Heart left ventricle (tissue), 13 donors: ENCODE data around the gene SNAP47.

Experiments
- POLR2A ChIP-seq, 2 donors: fragments of 450-650 bp; IDR thresholded peaks; one replicate each; pipeline ENCODE4 v1.6.1; 2017; ENCODE audit warnings: antibody characterized with exemption in 2 of 2, mild to moderate bottlenecking in 2 of 2, moderate library complexity in 2 of 2
- TF ChIP-seq, protein P1 (sequence below), 12 donors: fragments of 200-600 bp; sonication (generic) in 4 of 12; IDR thresholded peaks; one replicate each; pipeline versions ENCODE4 v1.5.0 to v1.8.0; 2018 to 2022; ENCODE audit warnings: antibody characterized with exemption in 12 of 12, mild to moderate bottlenecking in 5 of 12
- donor health status: ischemic (EF 13 %, LVEDD 7.1; RV severe dilation, severe dysfunction).
- donor health status: DM: no; HTN: yes; CAD: no.
- donor health status: DM: no; HTN: no; CAD: no.
- donor health status: ischemic (EF 25% LVEDD 6.9; RV normal size, moderate dysfunction).
- donor health status: ischemic (EF 25% LVEDD 5.7; RV mildly dilated, moderate dysfunction).
- donor health status: ischemic (EF 35%, LVEDD 5.7; RV mildly dilated, moderate dysfunction).
- donor health status: nonischemic (EF 11% LVEDD 7.7; RV severe dilation, severe dysfunction).
- donor health status: DM: yes; HTN: yes; CAD: no.
- donor health status: PGD.
- donor health status: ischemic (EF 29% LVEDD 5.4; RV normal size, mild dysfunction).
- donor health status: nonischemic (EF 23%, LVEDD 6.1; RV moderate dilation, normal function).

DNA sequence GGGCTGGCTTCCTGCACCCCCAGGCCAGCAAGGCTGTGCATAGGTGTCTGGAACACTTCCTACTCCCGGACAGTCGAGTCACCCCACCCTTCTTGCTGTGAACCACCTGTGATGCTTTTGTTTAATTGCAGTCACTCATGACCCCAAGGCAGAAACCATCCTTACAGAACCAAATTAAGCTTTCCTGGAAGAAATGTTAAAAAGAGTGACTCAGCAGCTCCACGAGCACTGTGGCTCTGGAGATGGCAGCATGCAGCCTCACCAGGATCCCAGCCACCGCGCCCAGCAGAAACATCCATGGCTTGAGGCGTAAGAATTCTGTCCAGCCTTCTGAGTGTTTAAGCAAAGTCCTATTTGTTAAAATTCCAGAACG, 28.8 kb downstream of the SNAP47 start:
- TF ChIP-seq, protein P1, sequence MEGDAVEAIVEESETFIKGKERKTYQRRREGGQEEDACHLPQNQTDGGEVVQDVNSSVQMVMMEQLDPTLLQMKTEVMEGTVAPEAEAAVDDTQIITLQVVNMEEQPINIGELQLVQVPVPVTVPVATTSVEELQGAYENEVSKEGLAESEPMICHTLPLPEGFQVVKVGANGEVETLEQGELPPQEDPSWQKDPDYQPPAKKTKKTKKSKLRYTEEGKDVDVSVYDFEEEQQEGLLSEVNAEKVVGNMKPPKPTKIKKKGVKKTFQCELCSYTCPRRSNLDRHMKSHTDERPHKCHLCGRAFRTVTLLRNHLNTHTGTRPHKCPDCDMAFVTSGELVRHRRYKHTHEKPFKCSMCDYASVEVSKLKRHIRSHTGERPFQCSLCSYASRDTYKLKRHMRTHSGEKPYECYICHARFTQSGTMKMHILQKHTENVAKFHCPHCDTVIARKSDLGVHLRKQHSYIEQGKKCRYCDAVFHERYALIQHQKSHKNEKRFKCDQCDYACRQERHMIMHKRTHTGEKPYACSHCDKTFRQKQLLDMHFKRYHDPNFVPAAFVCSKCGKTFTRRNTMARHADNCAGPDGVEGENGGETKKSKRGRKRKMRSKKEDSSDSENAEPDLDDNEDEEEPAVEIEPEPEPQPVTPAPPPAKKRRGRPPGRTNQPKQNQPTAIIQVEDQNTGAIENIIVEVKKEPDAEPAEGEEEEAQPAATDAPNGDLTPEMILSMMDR (IDR thresholded peaks at IDR 0.05) = no peak
- TF ChIP-seq POLR2A (IDR thresholded peaks at IDR 0.05) = no peak
